Ishikawa (cell line): ENCODE measurements around the gene RIPOR2.

ENCODE experiments used
- CEBPB ChIP-seq: IDR thresholded peaks from 2 replicates; pipeline ENCODE4 v1.6.1; 2012
- CREB1 ChIP-seq: IDR thresholded peaks from 2 replicates; pipeline ENCODE4 v1.6.1; 2012; ENCODE audit warnings: low read depth
- EGR1 ChIP-seq: IDR thresholded peaks from 2 replicates; pipeline ENCODE4 v1.6.1; 2012
- EP300 ChIP-seq: IDR thresholded peaks from 2 replicates; pipeline ENCODE4 v1.6.1; 2012; ENCODE audit warnings: borderline replicate concordance
- FOXM1 ChIP-seq: IDR thresholded peaks from 2 replicates; pipeline ENCODE4 v1.6.1; 2012; ENCODE audit warnings: low read depth, borderline replicate concordance
- NFIC ChIP-seq: IDR thresholded peaks from 2 replicates; pipeline ENCODE4 v1.6.1; 2012
- RAD21 ChIP-seq: IDR thresholded peaks from 2 replicates; pipeline ENCODE4 v1.6.1; 2012; ENCODE audit warnings: low read depth
- TAF1 ChIP-seq: IDR thresholded peaks from 2 replicates; pipeline ENCODE4 v1.6.1; 2012; ENCODE audit warnings: low read depth, mild to moderate bottlenecking
- TCF12 ChIP-seq: IDR thresholded peaks from 2 replicates; pipeline ENCODE4 v1.6.1; 2012; ENCODE audit warnings: low read depth
- TEAD4 ChIP-seq: IDR thresholded peaks from 2 replicates; pipeline ENCODE4 v1.6.1; 2012
- YY1 ChIP-seq: IDR thresholded peaks from 2 replicates; pipeline ENCODE4 v1.6.1; 2012; ENCODE audit warnings: low read depth
- ZBTB7A ChIP-seq: IDR thresholded peaks from 2 replicates; pipeline ENCODE4 v1.6.1; 2012; ENCODE audit warnings: low read depth
- TF ChIP-seq, protein P1 (sequence below): IDR thresholded peaks from 2 replicates; pipeline ENCODE4 v1.6.1; 2012; ENCODE audit warnings: low read depth, mild to moderate bottlenecking
- TF ChIP-seq, protein P2 (sequence below): IDR thresholded peaks from 2 replicates; pipeline ENCODE4 v1.6.1; 2012
- TF ChIP-seq, protein P3 (sequence below): IDR thresholded peaks from 2 replicates; pipeline ENCODE4 v1.6.1; 2012

The RIPOR2 gene

DNA sequence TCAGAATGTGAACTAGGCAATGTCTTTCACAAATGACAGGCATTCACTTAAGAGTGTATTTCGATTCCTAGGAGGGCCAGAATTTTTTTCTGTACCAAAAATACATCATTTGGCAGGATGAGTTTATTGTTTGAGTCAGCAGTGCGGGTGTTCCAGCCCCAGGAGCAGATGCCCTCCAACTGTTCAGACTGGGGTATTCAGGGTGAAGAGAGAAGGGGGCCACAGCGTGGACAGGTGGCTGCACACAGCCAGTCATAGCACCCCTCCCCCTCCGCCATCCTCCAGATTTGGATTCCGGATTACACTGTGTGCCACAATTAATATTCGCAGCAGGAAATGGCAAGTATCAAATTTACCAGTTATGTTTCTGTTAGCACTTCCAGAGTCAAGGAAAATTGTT, 38.6 kb downstream of the RIPOR2 start:
- no peak for TF ChIP-seq CEBPB
- TF ChIP-seq YY1 = no peak
- TF ChIP-seq, protein P1, sequence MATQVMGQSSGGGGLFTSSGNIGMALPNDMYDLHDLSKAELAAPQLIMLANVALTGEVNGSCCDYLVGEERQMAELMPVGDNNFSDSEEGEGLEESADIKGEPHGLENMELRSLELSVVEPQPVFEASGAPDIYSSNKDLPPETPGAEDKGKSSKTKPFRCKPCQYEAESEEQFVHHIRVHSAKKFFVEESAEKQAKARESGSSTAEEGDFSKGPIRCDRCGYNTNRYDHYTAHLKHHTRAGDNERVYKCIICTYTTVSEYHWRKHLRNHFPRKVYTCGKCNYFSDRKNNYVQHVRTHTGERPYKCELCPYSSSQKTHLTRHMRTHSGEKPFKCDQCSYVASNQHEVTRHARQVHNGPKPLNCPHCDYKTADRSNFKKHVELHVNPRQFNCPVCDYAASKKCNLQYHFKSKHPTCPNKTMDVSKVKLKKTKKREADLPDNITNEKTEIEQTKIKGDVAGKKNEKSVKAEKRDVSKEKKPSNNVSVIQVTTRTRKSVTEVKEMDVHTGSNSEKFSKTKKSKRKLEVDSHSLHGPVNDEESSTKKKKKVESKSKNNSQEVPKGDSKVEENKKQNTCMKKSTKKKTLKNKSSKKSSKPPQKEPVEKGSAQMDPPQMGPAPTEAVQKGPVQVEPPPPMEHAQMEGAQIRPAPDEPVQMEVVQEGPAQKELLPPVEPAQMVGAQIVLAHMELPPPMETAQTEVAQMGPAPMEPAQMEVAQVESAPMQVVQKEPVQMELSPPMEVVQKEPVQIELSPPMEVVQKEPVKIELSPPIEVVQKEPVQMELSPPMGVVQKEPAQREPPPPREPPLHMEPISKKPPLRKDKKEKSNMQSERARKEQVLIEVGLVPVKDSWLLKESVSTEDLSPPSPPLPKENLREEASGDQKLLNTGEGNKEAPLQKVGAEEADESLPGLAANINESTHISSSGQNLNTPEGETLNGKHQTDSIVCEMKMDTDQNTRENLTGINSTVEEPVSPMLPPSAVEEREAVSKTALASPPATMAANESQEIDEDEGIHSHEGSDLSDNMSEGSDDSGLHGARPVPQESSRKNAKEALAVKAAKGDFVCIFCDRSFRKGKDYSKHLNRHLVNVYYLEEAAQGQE = no peak
- TF ChIP-seq EP300 = no peak
- no peak for TF ChIP-seq FOXM1
- no peak for TF ChIP-seq ZBTB7A
- TF ChIP-seq, protein P2, sequence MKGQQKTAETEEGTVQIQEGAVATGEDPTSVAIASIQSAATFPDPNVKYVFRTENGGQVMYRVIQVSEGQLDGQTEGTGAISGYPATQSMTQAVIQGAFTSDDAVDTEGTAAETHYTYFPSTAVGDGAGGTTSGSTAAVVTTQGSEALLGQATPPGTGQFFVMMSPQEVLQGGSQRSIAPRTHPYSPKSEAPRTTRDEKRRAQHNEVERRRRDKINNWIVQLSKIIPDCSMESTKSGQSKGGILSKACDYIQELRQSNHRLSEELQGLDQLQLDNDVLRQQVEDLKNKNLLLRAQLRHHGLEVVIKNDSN = no peak
- TF ChIP-seq TEAD4 = no peak

DNA sequence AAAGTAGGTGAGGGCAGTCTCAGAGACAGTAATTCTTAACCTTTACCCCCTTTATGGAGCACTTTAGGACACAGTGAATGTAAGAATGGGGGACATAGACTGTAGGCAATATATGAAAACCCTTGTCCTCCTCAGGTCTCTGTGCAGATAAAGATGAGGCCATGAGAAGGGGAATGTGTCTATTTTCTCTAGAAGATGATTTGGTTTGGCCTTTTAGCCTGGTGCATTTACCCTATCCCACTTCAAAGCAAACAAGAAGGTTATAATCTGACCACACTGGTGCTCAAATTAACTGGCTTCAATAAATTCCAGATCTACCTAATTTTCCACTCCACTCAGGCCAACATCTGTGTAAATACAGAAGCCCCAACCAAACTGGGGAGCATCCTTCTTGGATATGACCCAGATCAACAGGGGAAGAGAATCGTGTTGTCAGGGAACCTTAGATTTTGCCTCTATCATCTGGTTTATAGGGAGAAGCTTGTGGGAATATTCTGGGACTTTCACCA, 42.4 kb downstream of the RIPOR2 start:
- TF ChIP-seq, protein P1 = no peak
- TF ChIP-seq RAD21 = no peak
- TF ChIP-seq EGR1 = no peak
- no peak for TF ChIP-seq EP300
- no peak for TF ChIP-seq CEBPB
- no peak for TF ChIP-seq YY1
- TF ChIP-seq TAF1 = no peak
- TF ChIP-seq, protein P2 = no peak
- TF ChIP-seq, protein P3, sequence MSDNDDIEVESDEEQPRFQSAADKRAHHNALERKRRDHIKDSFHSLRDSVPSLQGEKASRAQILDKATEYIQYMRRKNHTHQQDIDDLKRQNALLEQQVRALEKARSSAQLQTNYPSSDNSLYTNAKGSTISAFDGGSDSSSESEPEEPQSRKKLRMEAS = no peak
- TF ChIP-seq CREB1 = no peak
- TF ChIP-seq NFIC = no peak
- no peak for TF ChIP-seq FOXM1
- TF ChIP-seq TCF12 = no peak
- TF ChIP-seq ZBTB7A = no peak
- no peak for TF ChIP-seq TEAD4

DNA sequence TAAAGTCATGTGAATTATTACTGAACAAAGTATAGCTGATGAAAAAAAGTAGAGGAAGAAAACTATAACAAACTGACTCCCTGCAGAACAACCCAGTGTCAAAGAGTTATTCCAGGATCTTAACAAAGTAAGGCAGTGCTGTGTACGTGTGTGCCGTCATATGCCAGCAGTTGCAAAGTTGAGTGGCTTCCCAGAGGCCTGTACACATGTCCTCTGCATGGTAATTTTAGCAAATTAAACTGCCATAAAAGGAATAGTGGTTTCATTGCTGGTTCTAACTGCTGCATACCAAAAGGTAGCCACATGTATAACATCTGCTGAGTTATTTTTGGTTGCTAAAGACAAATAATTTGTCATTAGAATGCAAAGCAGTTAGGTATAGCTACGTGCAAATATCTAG, 44.8 kb downstream of the RIPOR2 start:
- TF ChIP-seq NFIC (no peak), TCF12 (no peak), EP300 (no peak), TAF1 (no peak), CREB1 (no peak), RAD21 (no peak), YY1 (no peak), EGR1 (no peak), CEBPB (no peak), TEAD4 (no peak), FOXM1 (no peak), ZBTB7A (no peak)
- TF ChIP-seq, protein P2 = no peak
- TF ChIP-seq, protein P1 = no peak
- TF ChIP-seq, protein P3 = no peak

DNA sequence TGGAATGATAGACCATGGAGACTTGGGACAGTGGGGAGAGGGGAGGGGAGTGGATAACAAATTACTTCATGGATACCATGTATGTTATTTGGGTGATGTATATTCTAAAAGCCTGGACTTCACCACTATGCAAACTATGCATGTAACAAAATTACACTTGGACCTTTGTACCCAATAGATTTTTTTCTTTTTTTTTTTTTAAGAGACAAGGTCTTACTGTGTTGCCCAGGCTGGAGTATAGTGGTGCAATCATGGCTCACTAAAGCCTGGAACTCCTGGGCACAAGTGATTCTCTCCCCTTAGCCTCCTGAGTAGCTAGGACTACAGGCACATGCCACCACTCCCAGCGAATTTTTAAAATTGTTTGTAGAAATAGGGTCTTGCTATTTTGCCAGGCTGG, 45.3 kb downstream of the RIPOR2 start:
- TF ChIP-seq EGR1 = no peak
- no peak for TF ChIP-seq TAF1
- TF ChIP-seq EP300 = no peak
- TF ChIP-seq TEAD4 = no peak
- TF ChIP-seq RAD21 = no peak
- TF ChIP-seq, protein P2 = no peak
